A673 (cell line): Measurements from ENCODE around the gene MSH3. TPM values are rescaled to one million over a fixed set of nuclear protein-coding genes. Genes with fewer than 3 reads are reported as not detected.

Source experiments
- BruUV-seq: library from RNA; stranded (reverse); fragments of 400-500 nt; replicated peaks from 2 replicates; lab custom pipeline; 2021; lab: Mats Ljungman, UMichigan
- CTCF ChIA-PET: fragments of 300-600 bp; sonication (Branson Sonifier 250); formaldehyde crosslinking; loops from one replicate; lab custom pipeline; 2022; ENCODE audit warnings: antibody characterized with exemption; lab: Charles Lee
- POLR2A ChIA-PET: fragments of 300-600 bp; sonication (Branson Sonifier 250); formaldehyde crosslinking; loops from one replicate; lab custom pipeline; 2022; ENCODE audit warnings: antibody characterized with exemption; ENCODE audit not compliant: low non-redundant PET; lab: Charles Lee
- DNase-seq: peaks from one replicate; pipeline ENCODE4 v3.0.0-alpha.2; 2015; ENCODE audit warnings: low spot score
- H3K27ac ChIP-seq: fragments of 200-600 bp; sonication (generic); 2 replicates; pipeline ENCODE4 v1.5.1; 2016; ENCODE audit warnings: mixed run types, low read depth, mild to moderate bottlenecking, mixed read lengths, antibody characterized with exemption, low read length; ENCODE audit not compliant: poor library complexity, severe bottlenecking
- H3K27me3 ChIP-seq: fragments of 200-600 bp; sonication (generic); replicated peaks from 2 replicates; pipeline ENCODE4 v1.6.1; 2017; ENCODE audit warnings: mixed run types, low read depth, mild to moderate bottlenecking, mixed read lengths, antibody characterized with exemption, low read length; ENCODE audit not compliant: insufficient read depth, poor library complexity
- H3K36me3 ChIP-seq: fragments of 200-600 bp; sonication (generic); 2 replicates; pipeline ENCODE4 v1.6.1; 2016; ENCODE audit warnings: mixed run types, mild to moderate bottlenecking, mixed read lengths, antibody characterized with exemption, low read length; ENCODE audit not compliant: insufficient read depth, poor library complexity, severe bottlenecking
- H3K4me1 ChIP-seq: fragments of 200-600 bp; sonication (generic); 2 replicates; pipeline ENCODE4 v1.6.1; 2017; ENCODE audit warnings: mixed run types, mild to moderate bottlenecking, mixed read lengths, antibody characterized with exemption, low read length; ENCODE audit not compliant: insufficient read depth, poor library complexity, severe bottlenecking
- H3K4me3 ChIP-seq: fragments of 200-600 bp; sonication (generic); 2 replicates; pipeline ENCODE4 v1.5.1; 2016; ENCODE audit warnings: low read depth, mixed run types, mild to moderate bottlenecking, mixed read lengths, low read length; ENCODE audit not compliant: poor library complexity, severe bottlenecking
- H3K9me3 ChIP-seq: fragments of 200-600 bp; sonication (generic); 2 replicates; pipeline ENCODE4 v1.6.1; 2016; ENCODE audit warnings: mixed run types, low read depth, mild to moderate bottlenecking, mixed read lengths, antibody characterized with exemption, low read length; ENCODE audit not compliant: poor library complexity, severe bottlenecking
- CTCF ChIP-seq: fragments of 300-800, 200-600 bp; sonication (generic); conservative IDR thresholded peaks from 2 replicates; pipeline ENCODE4 v1.5.1; 2017; ENCODE audit warnings: low read depth, mild to moderate bottlenecking, antibody characterized with exemption, low read length, moderate library complexity, mixed read lengths
- EZH2 ChIP-seq: fragments of 200-600 bp; sonication (generic); IDR thresholded peaks from 2 replicates; pipeline ENCODE4 v1.6.1; 2017; ENCODE audit warnings: borderline replicate concordance, low read depth, mild to moderate bottlenecking, mixed read lengths, antibody characterized with exemption, low read length; ENCODE audit not compliant: poor library complexity, severe bottlenecking
- intact Hi-C: fragments of 100-400 bp; cut with micrococcal nuclease; formaldehyde crosslinking; loops from one replicate; pipeline ENCODE4 v1.10.0; 2022; ENCODE audit not compliant: unreplicated experiment
- total RNA-seq: library from RNA; stranded (reverse); gene quantifications from 2 replicates; pipeline ENCODE4 v1.2.3, GENCODE V29; 2021

Gene MSH3
- total RNA-seq, 1 experiment from 2014 or later, result 16.2 TPM

- no peaks in the 10 kb centered on the region for H3K4me1 ChIP-seq
- CTCF ChIA-PET, result no interaction called here
- no TSS peak for BruUV-seq
- intact Hi-C loops, result no loop called here
- no peak for DNase-seq
- TF ChIP-seq CTCF (no peak), EZH2 (no peak)
- peaks cover 6% of the 10 kb centered on the region for H3K36me3 ChIP-seq
- H3K27ac ChIP-seq, result no peak overlapping the region
- H3K27me3 ChIP-seq, result no peaks in the 10 kb centered on the region
- H3K4me3 ChIP-seq, result no peak overlapping the region
- POLR2A ChIA-PET, result no interaction called here
- no peaks in the 10 kb centered on the region for H3K9me3 ChIP-seq
Measured at GRCh38 chr5:80722916-80723315, 68.5 kb downstream of the MSH3 start.

- BruUV-seq, result no TSS peak
- CTCF ChIA-PET, result no interaction called here
Measured at GRCh38 chr5:80725446-80725845, 71.0 kb downstream of the MSH3 start.

GRCh38 chr5:80736730-80737129 is 82.3 kb downstream of the MSH3 start:
- Histone ChIP-seq H3K27ac (no peak overlapping the region), H3K27me3 (no peaks in the 10 kb centered on the region), H3K36me3 (no peaks in the 10 kb centered on the region), H3K4me1 (no peaks in the 10 kb centered on the region), H3K9me3 (no peaks in the 10 kb centered on the region), H3K4me3 (no peak overlapping the region)
- intact Hi-C loops, result no loop called here
- CTCF ChIA-PET, result no interaction called here
- POLR2A ChIA-PET, result no interaction called here
- no TSS peak for BruUV-seq
- DNase-seq, result no peak
- TF ChIP-seq CTCF, result no peak
- TF ChIP-seq EZH2, result no peak

More at GRCh38 chr5:80725446-80725845, 71.0 kb downstream of the MSH3 start:
- Histone ChIP-seq H3K4me1 (no peaks in the 10 kb centered on the region), H3K36me3 (peaks cover 1% of the 10 kb centered on the region), H3K27me3 (no peaks in the 10 kb centered on the region), H3K4me3 (no peak overlapping the region), H3K9me3 (no peaks in the 10 kb centered on the region), H3K27ac (no peak overlapping the region)
- TF ChIP-seq CTCF (no peak), EZH2 (no peak)
- intact Hi-C loops, result no loop called here
- POLR2A ChIA-PET, result no interaction called here
- DNase-seq, result no peak
